Measurements from ENCODE around the gene NCSTN.

DNA sequence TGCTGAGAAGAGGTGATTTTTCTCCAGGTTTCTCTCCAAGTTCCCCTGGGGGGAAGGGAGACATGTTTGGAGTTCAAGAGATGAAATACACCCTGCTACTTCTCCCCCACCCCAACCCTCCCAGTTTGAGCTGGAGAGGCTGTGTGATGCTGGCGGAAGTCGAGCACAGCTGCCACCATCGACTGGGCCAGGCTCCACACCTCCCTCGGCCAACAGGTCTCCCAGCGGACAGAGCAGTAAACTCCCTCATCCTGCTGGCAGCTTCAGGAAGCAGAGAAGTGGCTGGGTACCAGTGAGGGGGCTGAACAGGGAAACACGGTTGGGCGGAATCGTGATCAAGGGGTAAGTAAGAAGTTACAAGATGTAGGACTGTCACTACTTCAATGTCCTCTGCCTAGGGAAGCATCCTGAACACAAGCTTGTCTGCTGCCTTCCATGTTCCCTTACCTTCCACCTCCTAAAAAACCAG is 17.1 kb downstream of the NCSTN start:
- TF ChIP-seq RAD21 (conservative IDR thresholded peaks at IDR 0.05) (no peak), REST (IDR thresholded peaks at IDR 0.05; ENCODE audit: borderline replicate concordance) (no peak), EZH2 (IDR thresholded peaks at IDR 0.05; ENCODE audit: borderline replicate concordance, insufficient read depth, low read length, poor library complexity, severe bottlenecking) (no peak), SMC3 (conservative IDR thresholded peaks at IDR 0.05; ENCODE audit: poor library complexity) (no peak), POLR2AphosphoS5 (IDR thresholded peaks at IDR 0.05) (no peak)
